Thyroid gland (tissue), 4 donors: ENCODE data around the gene DNAJC1. TPM values are rescaled to one million over a fixed set of nuclear protein-coding genes. Genes with fewer than 3 reads are reported as not detected.
"Not testable (repeated sequence)": the region's sequence is repeated elsewhere in the genome, so short reads cannot be mapped to it uniquely, and the experiment has no call there.

Experiments used
- DNase-seq, 2 donors: peaks; one replicate each; pipeline ENCODE4 v3.0.0-alpha.2; 2019
- H3K27ac ChIP-seq, 3 donors: fragments of 200-600 bp; sonication (generic); 1 replicate in 2 of 3; 2 replicates in 1 of 3; pipeline ENCODE4 v1.5.1; 2016 to 2019; ENCODE audit warnings: mild to moderate bottlenecking in 1 of 3, moderate library complexity in 1 of 3
- H3K27me3 ChIP-seq: fragments of 200-600 bp; sonication (generic); one replicate; pipeline ENCODE4 v1.5.1; 2019
- H3K36me3 ChIP-seq, 2 donors: fragments of 200-600 bp; sonication (generic); one replicate each; pipeline ENCODE4 v1.5.1; 2016 to 2019
- H3K4me1 ChIP-seq, 2 donors: fragments of 200-600 bp; sonication (generic); one replicate each; pipeline ENCODE4 v1.5.1; 2017 to 2019
- H3K4me3 ChIP-seq, 3 donors: fragments of 200-600 bp; sonication (generic); replicated peaks in 1 of 3; 1 replicate in 2 of 3; 2 replicates in 1 of 3; pipeline ENCODE4 v1.5.1; 2016; ENCODE audit warnings: mild to moderate bottlenecking in 1 of 3
- H3K9me3 ChIP-seq: fragments of 200-600 bp; sonication (generic); one replicate; pipeline ENCODE4 v1.5.1; 2017
- POLR2A ChIP-seq, 2 donors: fragments of 450-650 bp; IDR thresholded peaks; one replicate each; pipeline ENCODE4 v1.6.1; 2017; ENCODE audit warnings: antibody characterized with exemption in 2 of 2, mild to moderate bottlenecking in 2 of 2, moderate library complexity in 1 of 2
- WGBS, 2 donors: methylation state at CpG; one replicate each; pipeline ENCODE4 v1.1.5; 2017; 5-methylcytosine and 5-hydroxymethylcytosine counted together
- intact Hi-C: fragments of 100-400 bp; cut with DNase I; formaldehyde crosslinking; loops from one replicate; pipeline ENCODE4 v1.15.1; 2023
- total RNA-seq, 4 donors: library from RNA; depleted of rRNA; stranded (reverse); fragments of >200 nt; gene quantifications; one replicate each; pipeline ENCODE4 v1.2.3, GENCODE V29; 2016
- TF ChIP-seq, protein P1 (sequence below), 6 experiments: fragments of 200-600 bp in 3 of 6; fragments of 450-650 bp in 3 of 6; sonication (generic) in 3 of 6; IDR thresholded peaks; one replicate each; pipeline ENCODE4 v1.5.1; 2016 to 2019; ENCODE audit warnings: antibody characterized with exemption in 6 of 6, mild to moderate bottlenecking in 2 of 6, inconsistent platforms in 1 of 6, moderate library complexity in 1 of 6

The DNAJC1 gene
- total RNA-seq, 4 donors from 2014 or later: 73.4 to 157 (median 95.6) TPM

DNA sequence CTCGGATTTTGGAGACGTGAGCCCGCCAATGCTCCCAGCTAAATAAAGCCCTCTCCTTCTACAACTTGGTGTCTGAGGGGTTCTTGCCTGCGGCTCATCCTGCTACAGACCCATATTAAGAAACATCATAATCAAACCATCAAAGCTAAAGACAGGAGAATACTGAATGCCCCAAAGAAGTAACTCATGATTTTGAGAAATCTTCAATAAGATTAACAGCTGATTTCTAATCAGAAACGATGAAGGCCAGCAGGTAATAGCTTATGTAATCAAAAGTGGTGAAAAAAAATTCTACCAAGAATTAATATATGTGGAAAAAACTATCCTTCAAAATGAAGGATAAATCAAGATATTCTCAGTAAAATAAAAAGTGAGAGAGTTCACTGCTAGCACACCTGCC, 130.3 kb downstream of the DNAJC1 start:
- no peak for DNase-seq
- no peaks in the 10 kb centered on the region for H3K27me3 ChIP-seq
- no peaks in the 10 kb centered on the region for H3K36me3 ChIP-seq
- H3K27ac ChIP-seq: no peak overlapping the region
- H3K4me1 ChIP-seq: no peaks in the 10 kb centered on the region
- intact Hi-C loops: no loop called here
- no peaks in the 10 kb centered on the region for H3K9me3 ChIP-seq
- H3K4me3 ChIP-seq: no peak overlapping the region
- TF ChIP-seq, protein P1, sequence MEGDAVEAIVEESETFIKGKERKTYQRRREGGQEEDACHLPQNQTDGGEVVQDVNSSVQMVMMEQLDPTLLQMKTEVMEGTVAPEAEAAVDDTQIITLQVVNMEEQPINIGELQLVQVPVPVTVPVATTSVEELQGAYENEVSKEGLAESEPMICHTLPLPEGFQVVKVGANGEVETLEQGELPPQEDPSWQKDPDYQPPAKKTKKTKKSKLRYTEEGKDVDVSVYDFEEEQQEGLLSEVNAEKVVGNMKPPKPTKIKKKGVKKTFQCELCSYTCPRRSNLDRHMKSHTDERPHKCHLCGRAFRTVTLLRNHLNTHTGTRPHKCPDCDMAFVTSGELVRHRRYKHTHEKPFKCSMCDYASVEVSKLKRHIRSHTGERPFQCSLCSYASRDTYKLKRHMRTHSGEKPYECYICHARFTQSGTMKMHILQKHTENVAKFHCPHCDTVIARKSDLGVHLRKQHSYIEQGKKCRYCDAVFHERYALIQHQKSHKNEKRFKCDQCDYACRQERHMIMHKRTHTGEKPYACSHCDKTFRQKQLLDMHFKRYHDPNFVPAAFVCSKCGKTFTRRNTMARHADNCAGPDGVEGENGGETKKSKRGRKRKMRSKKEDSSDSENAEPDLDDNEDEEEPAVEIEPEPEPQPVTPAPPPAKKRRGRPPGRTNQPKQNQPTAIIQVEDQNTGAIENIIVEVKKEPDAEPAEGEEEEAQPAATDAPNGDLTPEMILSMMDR (IDR thresholded peaks at IDR 0.05): no peak
- TF ChIP-seq POLR2A (IDR thresholded peaks at IDR 0.05): no peak
- 89 to 100% methylated on average over 5 of the region's 5 CpGs for WGBS, 2 donors

DNA sequence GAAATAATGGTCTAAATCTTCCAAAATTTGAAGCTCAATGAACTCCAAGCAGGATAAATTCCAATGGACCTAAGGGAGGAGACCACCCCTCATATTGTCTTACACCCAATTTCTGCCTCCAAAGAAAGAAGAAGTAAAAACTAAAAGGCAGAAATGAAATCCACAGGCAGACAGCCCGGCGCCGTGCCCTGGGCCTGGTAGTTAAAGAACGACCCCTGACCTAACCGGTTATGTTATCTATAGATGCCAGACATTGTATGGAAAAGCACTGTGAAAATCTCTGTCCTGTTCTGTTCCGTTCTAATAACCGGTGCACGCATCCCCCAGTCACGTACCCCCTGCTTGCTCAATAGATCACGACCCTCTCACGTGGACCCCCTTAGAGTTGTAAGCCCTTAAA, 130.8 kb downstream of the DNAJC1 start:
- DNase-seq, H3K36me3 ChIP-seq, intact Hi-C loops, H3K27me3 ChIP-seq, H3K4me3 ChIP-seq, H3K27ac ChIP-seq, H3K4me1 ChIP-seq, H3K9me3 ChIP-seq: not testable (repeated sequence)
- 96 to 97% methylated on average over 11 of the region's 11 CpGs for WGBS, 2 donors

DNA sequence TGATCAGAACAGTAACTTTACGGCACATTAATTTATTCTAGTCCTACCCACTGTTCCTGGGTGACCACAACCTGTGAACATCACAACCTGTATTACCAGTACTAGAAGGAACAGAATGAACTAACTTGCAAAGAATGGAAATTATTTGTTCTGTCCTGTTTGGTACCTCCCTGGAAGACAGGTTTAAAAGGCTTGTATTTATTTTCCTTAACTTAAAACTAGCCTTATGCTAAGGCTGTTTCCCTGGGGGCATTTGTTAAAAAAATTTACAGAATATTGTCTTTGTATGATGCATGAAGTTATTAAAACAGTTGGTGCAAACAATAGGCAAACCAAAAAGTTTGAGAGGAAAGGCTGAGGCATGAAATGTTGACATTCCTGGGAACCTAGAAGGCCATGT, 132.7 kb downstream of the DNAJC1 start:
- intact Hi-C loops: no loop called here
- no peak for DNase-seq
- H3K27me3 ChIP-seq: no peaks in the 10 kb centered on the region
- H3K4me3 ChIP-seq: no peak overlapping the region
- no peaks in the 10 kb centered on the region for H3K4me1 ChIP-seq
- TF ChIP-seq POLR2A (IDR thresholded peaks at IDR 0.05): no peak
- TF ChIP-seq, protein P1 (IDR thresholded peaks at IDR 0.05): no peak
- WGBS, 2 donors: 94 to 100% methylated on average over 1 of the region's 1 CpG
- H3K36me3 ChIP-seq: no peaks in the 10 kb centered on the region
- no peaks in the 10 kb centered on the region for H3K9me3 ChIP-seq
- H3K27ac ChIP-seq: no peak overlapping the region

DNA sequence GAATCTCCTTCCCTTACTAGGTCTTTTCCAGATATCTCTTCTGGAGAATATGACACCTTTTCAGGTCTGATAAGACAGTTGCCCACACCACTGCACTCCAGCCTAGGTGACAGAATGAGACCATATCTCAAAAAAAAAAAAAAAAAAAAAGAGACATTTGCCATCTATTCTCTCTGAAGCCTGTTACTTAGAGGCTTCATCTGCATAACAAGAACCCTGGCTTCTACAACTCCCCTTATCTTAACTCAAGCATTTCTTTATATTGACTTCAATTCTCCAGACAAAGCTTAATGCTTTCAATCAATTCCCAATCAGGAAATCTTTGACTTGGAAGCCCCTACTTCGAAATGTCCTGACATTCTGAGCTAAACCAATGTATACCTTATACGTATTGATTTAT, 134.4 kb downstream of the DNAJC1 start:
- H3K4me3 ChIP-seq, H3K4me1 ChIP-seq, intact Hi-C loops, H3K9me3 ChIP-seq, H3K36me3 ChIP-seq, H3K27ac ChIP-seq, H3K27me3 ChIP-seq, DNase-seq: not testable (repeated sequence)
- 91 to 98% methylated on average over 2 of the region's 2 CpGs for WGBS, 2 donors

DNA sequence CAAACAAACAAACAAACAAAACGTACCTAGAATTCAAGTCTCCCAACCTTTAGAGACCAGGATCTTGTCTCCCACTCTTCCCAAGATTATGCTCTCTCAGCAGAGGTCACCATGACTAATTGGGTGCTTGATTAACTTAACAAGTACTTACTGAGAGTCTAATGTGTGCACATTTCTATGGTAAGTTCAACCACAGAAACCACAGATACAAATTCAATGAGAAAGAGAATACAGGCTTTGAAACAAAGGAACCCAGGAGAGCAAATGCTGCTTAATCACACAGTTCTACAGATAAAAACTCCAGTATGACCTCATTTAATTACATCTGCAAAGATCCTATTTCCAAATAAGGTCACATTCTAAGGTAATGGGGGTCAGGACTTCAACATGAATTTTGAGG, 142.8 kb downstream of the DNAJC1 start:
- H3K27ac ChIP-seq: no peak overlapping the region
- H3K36me3 ChIP-seq: no peaks in the 10 kb centered on the region
- H3K4me1 ChIP-seq: no peaks in the 10 kb centered on the region
- 100% methylated on average over 1 of the region's 1 CpG for WGBS, 2 donors
- TF ChIP-seq POLR2A (IDR thresholded peaks at IDR 0.05): no peak
- TF ChIP-seq, protein P1 (IDR thresholded peaks at IDR 0.05): no peak
- H3K4me3 ChIP-seq: no peak overlapping the region
- no peaks in the 10 kb centered on the region for H3K9me3 ChIP-seq
- no peaks in the 10 kb centered on the region for H3K27me3 ChIP-seq
- intact Hi-C loops: no loop called here
- DNase-seq: no peak

DNA sequence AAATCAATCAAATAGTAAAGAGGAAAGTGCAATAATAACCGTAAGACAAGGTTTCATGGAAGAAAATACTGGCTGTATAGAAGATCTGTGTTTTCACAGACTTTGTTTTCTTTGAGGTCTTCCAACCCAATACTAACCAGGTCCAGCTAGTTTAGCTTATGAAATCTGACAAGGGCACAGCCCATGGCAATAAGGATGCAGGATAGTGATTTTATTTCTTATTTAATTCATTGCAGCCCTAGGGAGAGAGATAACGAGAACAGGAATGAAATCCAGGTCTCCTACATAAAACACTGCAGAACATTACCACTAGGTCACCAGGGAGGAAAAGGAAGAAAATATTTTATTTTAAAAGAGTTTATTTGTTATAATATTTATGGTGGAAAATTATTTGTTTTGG, 145.1 kb downstream of the DNAJC1 start:
- H3K9me3 ChIP-seq: no peaks in the 10 kb centered on the region
- H3K36me3 ChIP-seq: no peaks in the 10 kb centered on the region
- no peak overlapping the region for H3K4me3 ChIP-seq
- 47% methylated on average over 2 of the region's 2 CpGs for WGBS, 2 donors
- no peak for TF ChIP-seq POLR2A (IDR thresholded peaks at IDR 0.05)
- TF ChIP-seq, protein P1 (IDR thresholded peaks at IDR 0.05): no peak
- H3K4me1 ChIP-seq: no peaks in the 10 kb centered on the region
- no peaks in the 10 kb centered on the region for H3K27me3 ChIP-seq
- H3K27ac ChIP-seq: no peak overlapping the region
- intact Hi-C loops: no loop called here
- no peak for DNase-seq
